HepG2 (cell line): ENCODE measurements around the gene CHN1. TPM values are rescaled to one million over a fixed set of nuclear protein-coding genes. Genes with fewer than 3 reads are reported as not detected.

ENCODE experiments used
- ATAC-seq: fragments of 200-7000 bp; cut with Tn5 transposase; 3 replicates; pipeline ENCODE4 v1.9.1; 2020; ENCODE audit warnings: mild to moderate bottlenecking, moderate library complexity
- BruUV-seq: library from RNA; stranded (reverse); fragments of 400-500 nt; replicated peaks from 2 replicates; lab custom pipeline; 2021; lab: Mats Ljungman, UMichigan
- CTCF ChIA-PET: fragments of 300-600 bp; formaldehyde crosslinking; extraction: SDS; loops from one replicate; lab custom pipeline; 2021; ENCODE audit warnings: low total read pairs, inconsistent platforms, low intra/inter-chr PET ratio; lab: Yijun Ruan, JAX
- POLR2A ChIA-PET: fragments of 350-600 bp; sonication (Branson Sonifier 250); formaldehyde crosslinking; loops from one replicate; lab custom pipeline; 2020; ENCODE audit warnings: antibody characterized with exemption, inconsistent platforms; lab: Yijun Ruan, JAX
- DNase-seq: peaks from one replicate; pipeline ENCODE4 v3.0.0-alpha.2; 2015; ENCODE audit warnings: low spot score
- FAIRE-seq: peaks from 3 replicates; lab custom pipeline; 2011; peaks lifted over from hg19 to GRCh38; lab: Jason Lieb, UNC
- H2AFZ ChIP-seq: one replicate; pipeline ENCODE4 v1.6.1; 2011; ENCODE audit warnings: low read length, inconsistent platforms
- H3K27ac ChIP-seq: fragments of 300-600 bp; 3 replicates; pipeline ENCODE4 v1.8.0; 2011; ENCODE audit warnings: mixed run types, mild to moderate bottlenecking, mixed read lengths, low read length, inconsistent platforms; ENCODE audit not compliant: insufficient read depth; ENCODE audit errors: extremely low read length
- H3K27me3 ChIP-seq, 2 experiments: fragments of 200-600 bp in 1 of 2; 2 replicates in 1 of 2; 3 replicates in 1 of 2; pipeline versions ENCODE4 v1.6.0 to v1.8.0; 2011; ENCODE audit warnings: low read length in 2 of 2, mild to moderate bottlenecking in 2 of 2, moderate library complexity in 2 of 2, inconsistent platforms in 1 of 2; ENCODE audit not compliant: insufficient read depth in 2 of 2, control insufficient read depth in 1 of 2
- H3K36me3 ChIP-seq, 2 experiments: fragments of 200-600 bp in 1 of 2; replicated peaks in 1 of 2; 2 replicates in 1 of 2; 3 replicates in 1 of 2; pipeline versions ENCODE4 v1.5.1 to v1.8.0; 2011; ENCODE audit warnings: low read length in 2 of 2, inconsistent platforms in 1 of 2; ENCODE audit not compliant: insufficient read depth in 2 of 2, control insufficient read depth in 1 of 2
- H3K4me1 ChIP-seq: 2 replicates; pipeline ENCODE4 v1.5.1; 2012; ENCODE audit warnings: low read length, inconsistent platforms; ENCODE audit not compliant: insufficient read depth
- H3K4me2 ChIP-seq: 2 replicates; pipeline ENCODE4 v1.6.0; 2011; ENCODE audit warnings: low read depth, low read length, inconsistent platforms
- H3K4me3 ChIP-seq, 3 experiments: fragments of 200-600 bp in 1 of 3; sonication (generic), shearing (Covaris generic) in 1 of 3; replicated peaks in 1 of 3; 2 replicates each; pipeline ENCODE4 v1.5.1; 2011 to 2016; ENCODE audit warnings: low read length in 3 of 3, inconsistent platforms in 2 of 3, low read depth in 2 of 3, mild to moderate bottlenecking in 2 of 3, control low read depth in 1 of 3, mixed read lengths in 1 of 3; ENCODE audit not compliant: insufficient read depth in 1 of 3
- H3K79me2 ChIP-seq: one replicate; pipeline ENCODE4 v1.6.1; 2011; ENCODE audit warnings: low read length, inconsistent platforms; ENCODE audit not compliant: insufficient read depth
- H3K9ac ChIP-seq: 2 replicates; pipeline ENCODE4 v1.6.0; 2011; ENCODE audit warnings: mild to moderate bottlenecking, low read depth, low read length, inconsistent platforms; ENCODE audit not compliant: insufficient read depth
- H3K9me3 ChIP-seq: 2 replicates; pipeline ENCODE4 v1.5.1; 2012; ENCODE audit warnings: mild to moderate bottlenecking, low read length
- H4K20me1 ChIP-seq: 2 replicates; pipeline ENCODE4 v1.6.0; 2011; ENCODE audit warnings: inconsistent platforms, mild to moderate bottlenecking, low read length, moderate library complexity; ENCODE audit not compliant: insufficient read depth
- HNF4A ChIP-seq: sonication (generic); formaldehyde crosslinking; IDR thresholded peaks from 2 replicates; pipeline ENCODE4 v1.4.0; 2020; ENCODE audit warnings: missing genetic modification reagents
- WGBS: methylation state at CpG from one replicate; pipeline ENCODE4 v1.1.6; 2017; ENCODE audit warnings: low lambda C conversion rate; 5-methylcytosine and 5-hydroxymethylcytosine counted together
- in situ Hi-C: cut with HindIII; loops from 2 replicates; pipeline ENCODE4 v1.10.0; 2017; ENCODE audit warnings: low pct_unique_long_range_greater_than_20kb; ENCODE audit not compliant: extremely low pct_ligation_motif_present
- intact Hi-C: fragments of 100-400 bp; cut with micrococcal nuclease; formaldehyde crosslinking; loops from one replicate; pipeline ENCODE4 v1.10.0; 2022; ENCODE audit not compliant: unreplicated experiment
- polyA plus RNA-seq, 8 experiments: library from polyadenylated mRNA; depleted of rRNA in 3 of 8; stranded (reverse) in 7 of 8; unstranded in 1 of 8; fragments of >200 nt; fragmentation: Illumina TruSeq in 4 of 8; extraction: Trizol in 4 of 8; gene quantifications; 2 replicates each; pipeline versions ENCODE4 v1.2.1 to v1.2.3, GENCODE V29; 2011 to 2016; ENCODE audit warnings: low read depth in 4 of 8, missing spikeins in 1 of 8, mixed read lengths in 1 of 8; ENCODE audit not compliant: insufficient read depth in 1 of 8
- total RNA-seq, 5 experiments: library from RNA; depleted of rRNA; stranded (reverse); fragments of >200 nt; fragmentation: Illumina TruSeq; extraction: Trizol; gene quantifications; 2 replicates each; pipeline ENCODE4 v1.2.3, GENCODE V29; 2016; ENCODE audit warnings: low read depth in 1 of 5
- TF ChIP-seq, protein P1 (sequence below), 2 experiments: sonication (generic) in 1 of 2; formaldehyde crosslinking in 1 of 2; IDR thresholded peaks; 2 replicates each; pipeline versions ENCODE4 v1.6.1 to v1.9.0; 2014 to 2022; ENCODE audit warnings: antibody characterized with exemption in 1 of 2, borderline replicate concordance in 1 of 2, inconsistent platforms in 1 of 2, low read depth in 1 of 2, missing genetic modification reagents in 1 of 2

The CHN1 gene
- total and polyA plus RNA-seq, 2 of the 13 experiments (the other 11 are each of a cell fraction or from before 2014, with no cell fraction given): 2.8 to 3.5 TPM

- Histone ChIP-seq H3K4me2 (no peak overlapping the region), H3K79me2 (no peaks in the 10 kb centered on the region), H3K4me1 (peaks cover 26% of the 10 kb centered on the region), H4K20me1 (no peaks in the 10 kb centered on the region), H2AFZ (no peak overlapping the region), H3K36me3 (no peaks in the 10 kb centered on the region), H3K27me3 (no peaks in the 10 kb centered on the region), H3K9ac (no peak overlapping the region), H3K9me3 (no peaks in the 10 kb centered on the region), H3K4me3 (no peak overlapping the region), H3K27ac (no peak overlapping the region)
- ATAC-seq: peak; percentile 32; the same call in 2 of the 3 replicates
- FAIRE-seq: no peak
- no TSS peak for BruUV-seq
- 29% methylated on average over 2 of the region's 2 CpGs for WGBS
- intact Hi-C loops: no loop called here
- ChIA-PET CTCF (no interaction called here), POLR2A (no interaction called here)
- in situ Hi-C loops: no loop called here
- TF ChIP-seq, protein P1, sequence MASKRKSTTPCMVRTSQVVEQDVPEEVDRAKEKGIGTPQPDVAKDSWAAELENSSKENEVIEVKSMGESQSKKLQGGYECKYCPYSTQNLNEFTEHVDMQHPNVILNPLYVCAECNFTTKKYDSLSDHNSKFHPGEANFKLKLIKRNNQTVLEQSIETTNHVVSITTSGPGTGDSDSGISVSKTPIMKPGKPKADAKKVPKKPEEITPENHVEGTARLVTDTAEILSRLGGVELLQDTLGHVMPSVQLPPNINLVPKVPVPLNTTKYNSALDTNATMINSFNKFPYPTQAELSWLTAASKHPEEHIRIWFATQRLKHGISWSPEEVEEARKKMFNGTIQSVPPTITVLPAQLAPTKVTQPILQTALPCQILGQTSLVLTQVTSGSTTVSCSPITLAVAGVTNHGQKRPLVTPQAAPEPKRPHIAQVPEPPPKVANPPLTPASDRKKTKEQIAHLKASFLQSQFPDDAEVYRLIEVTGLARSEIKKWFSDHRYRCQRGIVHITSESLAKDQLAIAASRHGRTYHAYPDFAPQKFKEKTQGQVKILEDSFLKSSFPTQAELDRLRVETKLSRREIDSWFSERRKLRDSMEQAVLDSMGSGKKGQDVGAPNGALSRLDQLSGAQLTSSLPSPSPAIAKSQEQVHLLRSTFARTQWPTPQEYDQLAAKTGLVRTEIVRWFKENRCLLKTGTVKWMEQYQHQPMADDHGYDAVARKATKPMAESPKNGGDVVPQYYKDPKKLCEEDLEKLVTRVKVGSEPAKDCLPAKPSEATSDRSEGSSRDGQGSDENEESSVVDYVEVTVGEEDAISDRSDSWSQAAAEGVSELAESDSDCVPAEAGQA (IDR thresholded peaks at IDR 0.05; ENCODE audit: low read depth): no peak
- TF ChIP-seq, protein P1 (CRISPR knock-in tag; IDR thresholded peaks at IDR 0.05; ENCODE audit: borderline replicate concordance): no peak
- peak; percentile 45 for TF ChIP-seq HNF4A
- DNase-seq: no peak
Measured at GRCh38 chr2:175019566-175020327, 14.6 kb upstream of the CHN1 start.
